Fibroblast of skin of right quadriceps (primary cell): ENCODE results near the gene CDH16.

ENCODE experiments used
- DNase-seq: peaks from one replicate; pipeline ENCODE4 v3.0.0-alpha.2; 2013

Gene CDH16

DNA sequence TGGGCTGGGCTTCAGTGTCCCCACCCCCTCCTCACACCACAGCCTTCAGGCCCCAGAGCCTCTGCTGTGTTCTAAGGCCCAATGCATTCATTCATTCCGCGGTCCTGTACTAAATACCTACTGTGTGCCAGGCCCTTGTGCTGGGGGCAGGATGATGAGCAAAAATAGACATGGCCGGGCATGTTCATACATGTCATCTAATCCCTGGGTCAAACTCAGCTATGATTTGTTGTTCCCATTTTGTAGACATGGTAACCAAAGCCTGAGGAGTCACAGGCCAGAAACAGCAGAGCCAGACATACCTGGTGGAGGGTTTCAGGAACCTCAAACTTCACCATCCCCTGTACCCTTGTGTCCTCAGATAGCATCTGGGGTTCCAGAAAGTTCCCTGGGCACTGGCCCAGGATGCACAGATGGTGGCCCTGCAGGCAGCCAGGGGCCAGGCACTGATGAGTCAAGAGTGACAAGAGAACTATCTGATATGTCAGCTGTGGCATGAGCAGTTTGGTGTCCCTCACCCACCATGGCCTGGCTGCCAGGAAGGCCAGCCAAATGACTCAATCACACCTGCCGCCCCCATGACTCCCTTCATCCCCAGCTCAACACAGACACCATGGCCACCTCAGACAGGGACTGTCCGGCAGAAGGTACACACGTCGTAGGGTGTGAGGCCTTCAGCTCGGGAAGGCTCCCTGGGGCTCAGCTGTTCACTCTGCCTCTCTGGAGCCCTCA is 9.4 kb upstream of the CDH16 start:
- DNase-seq: no peak

GRCh38 chr16:66926961-66927436 is 8.3 kb upstream of the CDH16 start:
- peak; percentile 64 for DNase-seq

GRCh38 chr16:66926171-66926947 is 7.7 kb upstream of the CDH16 start:
- no peak for DNase-seq

GRCh38 chr16:66925322-66925840 is 6.7 kb upstream of the CDH16 start, which contains the start of gene RRAD:
Gene RRAD, minus strand, starts transcription at chr16:66925535. Its CDS starts 356 bp downstream, at chr16:66925179.
- no peak for DNase-seq

GRCh38 chr16:66924527-66925321 is 6.0 kb upstream of the CDH16 start:
- DNase-seq: no peak

DNA sequence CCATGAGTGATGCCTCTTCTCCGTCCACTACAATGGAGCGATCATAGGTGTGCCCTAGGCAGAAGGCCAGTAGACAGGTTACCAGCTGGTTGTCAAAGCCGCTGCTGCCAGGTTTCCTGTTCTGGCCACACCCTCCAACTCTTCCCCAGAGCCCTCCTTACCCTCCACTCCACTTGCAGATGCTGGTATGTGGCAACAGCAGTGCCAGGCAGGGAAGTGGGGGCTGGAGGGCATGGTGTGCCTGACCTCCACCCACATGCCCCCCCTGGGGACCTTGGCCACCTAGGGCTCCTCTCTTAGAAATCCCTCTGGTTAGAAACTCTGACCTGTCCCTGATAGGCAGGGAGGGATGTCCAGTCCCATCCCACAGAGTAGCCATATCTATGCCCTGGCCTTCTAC is 5.2 kb upstream of the CDH16 start:
- no peak for DNase-seq

GRCh38 chr16:66923247-66923731 is 4.6 kb upstream of the CDH16 start:
- DNase-seq: peak; percentile 34

GRCh38 chr16:66921729-66922450 is 3.2 kb upstream of the CDH16 start:
- DNase-seq: no peak

DNA sequence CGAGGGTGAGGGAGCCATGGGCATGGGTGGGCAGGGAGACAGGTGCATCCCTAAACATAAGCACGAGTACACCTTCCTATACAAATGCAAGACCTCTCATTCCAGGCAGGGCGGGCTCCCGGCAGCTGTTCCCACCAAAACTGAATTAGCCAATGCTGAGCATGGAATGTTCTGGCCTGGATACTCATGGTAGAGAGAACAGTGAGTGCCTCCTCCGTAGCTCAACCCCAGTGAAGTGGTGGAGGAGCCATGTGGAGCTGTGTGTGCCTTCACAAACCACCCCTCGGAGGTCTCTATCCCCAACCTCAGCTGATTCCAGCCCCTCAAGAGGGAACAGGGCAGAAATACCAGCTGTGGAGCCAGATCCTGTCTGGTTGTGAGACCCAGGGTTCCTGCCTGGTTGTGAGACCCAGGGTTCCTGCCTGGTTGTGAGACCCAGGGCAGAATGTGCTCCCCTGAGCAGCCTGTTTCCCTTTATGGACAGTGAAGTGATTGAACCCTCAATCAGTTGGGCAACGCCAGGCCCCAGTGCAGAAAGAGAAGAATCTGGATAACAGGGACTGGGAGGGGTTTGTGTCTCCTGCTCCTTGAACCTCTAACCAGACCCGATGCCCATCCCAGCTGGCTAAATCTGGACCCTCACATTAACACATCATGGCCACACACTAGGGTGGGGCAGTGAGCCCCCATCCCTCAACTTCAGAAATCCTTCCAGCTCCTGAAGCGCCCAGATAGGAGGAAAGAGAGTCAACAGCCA is 2.4 kb upstream of the CDH16 start:
- DNase-seq: no peak

- no peak for DNase-seq
These were observed 1.6 kb upstream of the CDH16 start for GRCh38 chr16:66920299-66920590.

DNA sequence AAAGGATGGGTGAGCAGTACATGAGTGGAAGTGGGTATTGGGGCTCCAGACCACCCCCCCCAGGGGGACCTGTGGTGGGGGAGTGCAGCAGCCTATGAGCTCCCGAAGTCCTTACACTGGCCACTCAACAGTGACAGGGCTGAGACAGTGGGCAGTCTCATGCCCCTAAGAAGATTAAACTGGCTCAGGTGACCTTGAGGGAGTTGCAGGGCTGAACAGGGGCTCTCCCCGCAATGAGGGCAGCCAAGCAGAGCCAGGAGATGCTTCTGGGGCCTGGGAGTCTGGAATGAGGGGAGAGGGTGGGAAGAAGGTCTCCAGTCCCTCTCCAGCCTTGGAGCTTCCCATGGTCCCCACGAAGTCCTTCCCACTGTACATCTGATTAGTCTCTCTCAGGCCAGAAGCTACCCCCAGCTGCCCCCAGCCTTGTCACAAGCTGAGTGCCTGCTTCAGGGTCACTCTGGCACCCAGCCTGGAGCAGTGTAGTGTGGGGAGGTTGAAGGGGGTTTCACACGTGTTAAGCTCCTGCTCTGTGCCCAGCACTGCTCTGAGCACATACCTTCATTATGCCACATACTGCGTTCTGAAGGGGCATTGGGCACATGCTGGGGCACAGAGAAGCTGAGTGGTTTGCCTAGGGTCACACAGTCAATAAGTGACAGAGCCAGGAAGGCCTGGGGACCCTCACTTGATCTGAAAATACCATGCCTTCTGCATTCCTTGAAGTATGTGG is 1.0 kb upstream of the CDH16 start:
- DNase-seq: no peak

DNA sequence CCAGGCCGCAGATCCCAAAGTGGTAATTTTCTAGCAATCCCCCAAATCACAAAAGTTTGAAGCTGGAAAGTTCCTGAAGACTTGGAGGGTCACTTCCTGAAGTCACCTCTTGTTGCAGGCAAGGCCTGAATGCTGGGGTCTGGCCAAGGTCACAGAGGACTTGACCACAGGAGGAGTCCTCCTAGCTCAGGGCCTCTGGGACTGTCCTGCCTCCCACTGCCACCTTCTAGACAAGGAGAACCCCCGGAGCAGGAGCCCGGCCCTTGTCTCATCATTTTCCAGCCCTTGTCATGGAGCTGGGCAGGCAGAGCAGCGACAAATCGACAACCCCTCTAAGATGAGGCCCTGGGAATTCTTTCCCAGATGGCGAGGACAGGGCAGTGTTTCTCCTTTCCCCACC is 330 bp downstream of the CDH16 start:
- no peak for DNase-seq

DNA sequence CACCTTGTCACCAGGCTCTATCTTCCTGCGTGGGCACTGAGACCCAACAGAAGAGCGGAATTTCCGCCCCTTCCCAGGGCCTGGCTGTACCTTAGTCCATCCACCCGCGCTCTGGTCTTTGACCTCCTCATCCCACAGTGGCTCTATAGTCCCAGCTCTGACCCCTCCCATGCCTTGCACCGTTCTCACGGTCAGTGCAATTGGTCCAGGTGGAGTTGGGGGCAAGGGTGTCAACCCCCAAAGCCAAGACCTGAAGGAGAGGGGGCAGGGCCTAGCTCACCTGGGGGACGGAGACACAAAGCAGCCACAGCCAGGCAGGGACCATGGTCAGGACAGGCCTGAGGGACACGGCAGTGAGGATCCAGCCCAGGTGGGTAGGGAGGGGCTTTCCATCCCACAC is 944 bp downstream of the CDH16 start:
- no peak for DNase-seq

- DNase-seq: no peak
These were observed 2.2 kb downstream of the CDH16 start for GRCh38 chr16:66916518-66916917.

GRCh38 chr16:66915041-66915440 is 3.6 kb downstream of the CDH16 start:
- no peak for DNase-seq

- DNase-seq: no peak
These were observed 4.1 kb downstream of the CDH16 start for GRCh38 chr16:66914541-66914940.

DNA sequence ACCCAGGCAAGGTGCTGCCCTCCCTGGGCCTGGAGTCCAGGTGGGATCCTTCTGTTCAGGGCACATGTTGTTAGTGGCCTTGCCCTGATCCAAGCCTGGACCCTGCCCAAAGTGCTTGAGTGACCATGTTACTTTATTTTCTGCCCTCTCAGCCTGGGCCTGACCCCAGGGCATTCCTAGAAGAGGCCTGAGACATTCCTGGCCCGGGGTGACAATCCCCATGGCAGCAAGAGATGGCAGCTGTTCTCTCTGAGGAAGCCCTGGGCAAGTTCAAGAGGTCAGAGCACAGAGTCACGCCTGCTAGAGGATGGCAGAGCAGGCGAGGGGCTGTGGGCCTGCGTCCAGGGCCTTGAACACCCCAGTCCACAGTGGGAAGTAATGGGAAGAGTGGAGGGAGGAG is 5.0 kb downstream of the CDH16 start:
- DNase-seq: no peak

- no peak for DNase-seq
These were observed 5.6 kb downstream of the CDH16 start for GRCh38 chr16:66913081-66913480.

DNA sequence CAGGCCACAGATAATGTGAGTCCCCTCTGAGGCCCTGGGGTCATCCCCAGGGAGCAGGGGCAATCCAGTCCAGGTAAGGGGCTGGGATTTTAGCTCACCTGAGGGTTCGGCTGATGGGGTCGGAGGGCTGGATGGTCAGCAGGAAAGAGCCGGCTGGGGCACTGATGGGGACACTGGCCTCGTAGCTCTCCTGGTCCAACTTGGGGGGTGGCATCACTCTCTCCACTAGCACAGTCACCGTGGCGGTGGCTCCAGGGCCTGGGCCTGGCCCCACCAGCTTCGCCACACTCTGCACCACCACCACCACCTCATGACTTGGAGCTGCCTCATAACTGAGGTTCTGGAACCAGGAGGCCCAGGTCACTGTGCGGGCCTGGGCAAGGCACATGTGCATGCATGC is 6.9 kb downstream of the CDH16 start:
- no peak for DNase-seq

GRCh38 chr16:66911112-66911511 is 7.6 kb downstream of the CDH16 start:
- DNase-seq: no peak
